Inflammatory macrophage treated with lipopolysaccharide for 1 hour (primary cell): ENCODE data around the gene DLL1.
A peak's percentile ranks its signal among the peaks of the same experiment; 100 is the strongest.

Experiments used
- DNase-seq, 2 donors: peaks; one replicate each; pipeline ENCODE4 v3.0.0-alpha.2; 2020 to 2022

The DLL1 gene

DNA sequence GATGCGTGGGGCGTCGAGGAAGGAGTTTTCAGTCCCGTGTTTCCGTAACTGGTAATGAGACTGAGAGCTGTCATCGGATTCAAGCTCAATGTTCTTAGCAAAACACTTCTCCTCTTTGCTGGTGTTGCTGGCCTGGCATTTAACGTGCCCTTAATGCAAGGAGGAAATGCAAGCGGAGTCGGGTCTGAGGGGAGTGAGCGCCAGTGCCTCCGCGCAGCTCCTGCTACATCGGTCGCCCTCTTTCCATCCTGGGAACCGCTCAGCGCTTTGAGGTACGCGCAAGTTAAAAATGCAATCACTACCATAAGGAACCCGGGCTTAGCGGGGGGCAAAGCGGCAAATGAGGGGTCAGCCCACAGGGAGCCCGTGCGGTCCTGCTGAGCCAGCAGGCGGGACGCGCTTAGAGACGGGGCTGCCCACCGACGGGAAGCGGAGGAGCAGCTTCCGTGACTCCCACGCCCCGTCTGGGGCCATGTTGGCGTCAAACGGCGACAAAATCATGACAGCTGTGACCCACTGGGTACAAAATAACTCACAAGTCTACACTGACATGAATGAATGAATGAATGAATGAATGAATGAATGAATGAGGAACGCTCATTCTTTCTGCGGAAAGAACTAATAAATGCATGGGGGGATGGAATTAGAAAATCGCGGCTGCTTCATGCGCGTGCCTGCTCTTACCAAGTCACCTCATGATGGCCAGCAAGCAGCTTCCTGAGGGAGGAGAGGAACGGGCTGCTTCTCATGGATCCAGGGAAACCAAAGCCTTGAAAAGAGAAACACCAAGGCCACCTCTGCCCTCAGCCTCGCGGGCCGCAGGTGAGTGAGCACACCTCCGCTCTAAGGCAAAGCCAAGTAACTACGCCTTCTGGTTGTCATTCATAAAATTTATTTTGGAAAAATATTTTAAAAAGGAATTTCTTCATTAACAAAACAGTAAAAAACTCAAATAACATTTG lies 9.3 kb downstream of the DLL1 start:
- DNase-seq = no peak

DNA sequence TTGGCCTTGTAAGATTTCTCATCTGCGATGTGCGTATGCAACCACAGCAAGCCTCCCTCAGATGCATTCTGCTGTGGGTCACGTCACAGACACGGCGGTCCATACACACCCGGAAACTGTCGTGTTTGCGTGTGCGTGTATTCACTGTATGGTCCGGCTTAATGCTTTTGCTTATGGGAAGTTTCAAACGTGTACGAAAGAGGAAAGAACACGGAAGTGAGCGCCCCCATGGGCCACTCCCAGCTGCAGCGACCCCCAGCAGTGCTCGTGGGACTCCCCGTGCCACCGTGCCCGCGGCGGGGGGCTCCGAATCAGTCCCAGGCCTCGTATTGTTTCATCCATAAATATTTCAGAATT lies 10.2 kb downstream of the DLL1 start:
- no peak for DNase-seq

DNA sequence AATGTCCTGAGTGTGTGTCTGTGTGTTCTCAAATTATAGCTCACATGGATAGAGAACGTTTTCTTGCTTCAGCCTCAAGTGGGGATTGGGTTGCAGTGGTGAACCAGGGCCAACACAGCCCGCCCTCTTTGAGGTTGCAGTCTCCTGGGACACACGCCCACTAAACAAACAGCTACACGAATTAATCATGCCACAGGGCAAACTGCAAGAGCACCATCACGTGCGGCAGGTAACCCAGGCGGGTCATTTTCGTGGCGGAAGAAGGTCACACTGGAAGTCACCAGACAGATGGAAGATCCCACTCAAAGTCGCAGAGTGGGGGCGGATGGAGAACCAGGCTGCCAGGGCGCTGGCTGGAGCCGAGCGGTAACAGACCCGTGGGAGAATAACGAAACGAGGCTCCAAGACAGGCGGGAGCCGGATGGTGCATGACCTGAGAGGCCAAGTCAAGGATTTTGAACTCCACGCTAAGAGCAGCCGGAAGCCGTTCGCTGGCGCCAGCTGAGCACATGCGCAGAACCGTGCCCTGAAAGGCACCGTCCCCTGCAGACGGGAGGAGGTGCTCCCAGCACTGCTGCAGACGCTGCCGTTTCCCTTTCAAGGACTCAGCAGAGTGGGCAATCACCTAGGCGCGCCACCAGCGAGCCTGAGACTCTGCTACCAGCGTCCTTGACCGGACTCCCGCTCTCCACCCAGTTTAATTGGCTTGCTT lies 10.7 kb downstream of the DLL1 start:
- DNase-seq = no peak

DNA sequence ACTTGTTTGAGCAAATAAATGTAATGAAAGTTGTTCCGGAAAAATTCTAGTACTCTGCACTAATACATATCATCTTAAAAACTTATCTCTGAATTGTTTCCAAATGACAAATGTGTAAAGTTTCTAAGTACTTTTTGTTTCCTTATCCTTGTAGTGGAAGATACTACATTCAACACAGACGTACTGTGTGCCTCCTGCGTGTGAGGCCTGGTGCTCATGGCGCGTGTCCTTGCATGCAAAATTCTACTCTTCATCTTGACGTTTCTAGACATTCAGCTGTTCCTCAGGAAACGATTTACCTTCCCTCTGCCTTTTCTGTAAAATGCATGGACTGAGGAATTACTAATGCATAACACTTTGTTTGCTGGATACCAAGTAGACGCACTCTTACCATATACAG lies 11.5 kb downstream of the DLL1 start:
- DNase-seq = no peak

DNA sequence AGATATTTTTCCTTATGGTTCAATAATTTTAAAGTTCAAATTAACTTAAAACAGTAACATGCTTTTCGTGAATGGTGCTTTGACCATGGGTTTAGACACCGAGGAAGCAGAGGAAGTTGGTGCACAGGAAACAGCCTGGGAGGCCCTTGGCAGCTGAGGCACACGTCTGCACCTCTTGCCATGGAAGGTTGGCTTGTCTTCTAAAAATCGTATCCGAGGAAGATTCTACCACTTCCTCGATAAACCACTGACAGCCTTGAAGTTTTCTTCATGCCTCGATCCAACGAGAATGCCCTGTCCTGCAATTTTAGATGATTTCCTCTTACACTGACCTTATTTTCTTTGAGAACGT lies 12.2 kb downstream of the DLL1 start:
- DNase-seq = no peak

DNA sequence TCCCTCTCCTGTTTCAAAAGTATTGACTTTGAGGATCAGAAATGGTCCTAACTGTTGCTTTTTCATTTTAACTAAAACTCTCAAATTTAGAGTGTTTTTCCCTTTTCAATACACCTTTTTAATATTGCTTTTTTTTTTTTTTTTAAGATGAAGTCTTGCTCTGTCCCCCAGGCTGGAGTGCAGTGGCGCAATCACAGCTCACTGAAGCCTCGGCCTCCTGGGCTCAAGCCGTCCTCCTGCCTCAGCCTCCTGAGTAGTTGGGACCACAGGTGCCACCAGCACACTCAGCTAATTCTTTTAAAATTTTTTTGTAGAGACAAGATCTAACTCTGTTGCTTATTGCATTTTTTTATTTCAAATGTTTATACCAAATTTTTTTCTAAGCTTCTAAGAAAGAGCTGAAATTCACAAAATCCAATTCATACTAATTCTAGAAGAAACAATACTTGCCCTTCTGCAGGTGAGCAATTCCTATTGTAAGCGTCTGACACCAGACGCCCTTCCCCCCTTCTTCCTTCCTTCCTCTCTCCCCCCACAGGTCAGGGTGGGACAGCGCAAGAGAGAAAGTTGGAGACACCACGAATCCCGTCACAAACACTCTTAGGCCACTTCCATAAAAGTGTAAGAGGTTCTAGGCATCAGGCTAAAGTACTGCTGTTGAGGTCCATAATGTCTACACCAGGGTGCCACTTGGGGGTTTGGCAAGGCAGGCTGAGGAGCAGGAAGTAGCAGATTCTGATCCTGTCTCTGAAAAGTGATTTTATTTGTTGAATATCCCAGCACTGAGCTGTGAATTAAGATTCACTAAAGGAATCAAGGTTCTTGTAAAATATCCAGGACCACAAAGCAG lies 12.8 kb downstream of the DLL1 start:
- DNase-seq = no peak

DNA sequence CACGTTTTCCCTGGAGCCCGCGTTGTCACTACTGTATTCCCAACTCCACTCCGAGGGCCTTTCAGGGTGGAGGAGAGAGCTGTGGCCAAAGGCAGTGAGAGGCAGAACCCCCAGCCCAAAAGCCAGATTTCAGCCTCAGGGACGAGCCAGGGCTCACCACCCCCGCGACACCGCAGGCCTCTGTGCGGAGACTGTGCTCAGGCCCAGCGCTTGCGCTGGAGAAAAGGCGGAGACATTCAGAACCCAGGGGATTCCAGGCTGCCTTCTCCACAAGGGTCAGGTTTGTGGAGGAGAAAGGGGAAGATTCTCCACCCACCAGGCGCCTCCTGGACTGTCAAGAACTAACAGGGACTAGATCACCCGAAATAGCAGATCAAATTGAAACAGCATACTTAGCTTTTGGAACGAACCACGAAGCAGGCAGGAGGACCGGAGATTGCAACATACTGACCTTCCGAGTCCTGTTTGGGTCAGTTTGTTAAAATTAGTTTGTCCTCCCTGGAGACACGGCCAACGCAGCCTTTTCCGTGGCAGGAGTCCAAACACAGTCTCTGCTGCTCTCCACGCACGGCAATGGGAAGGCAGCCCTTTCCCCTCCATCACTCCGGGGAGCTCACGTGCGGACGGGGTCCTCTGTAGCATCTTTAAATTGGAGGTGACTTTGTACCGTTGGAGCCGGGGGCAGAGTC lies 14.4 kb downstream of the DLL1 start:
- no peak for DNase-seq

- DNase-seq = no peak
Measured at GRCh38 chr6:170274713-170275560, 15.9 kb downstream of the DLL1 start.

GRCh38 chr6:170273681-170274080 lies 17.2 kb downstream of the DLL1 start:
- no peak for DNase-seq

- DNase-seq = no peak
Measured at GRCh38 chr6:170273191-170273590, 17.7 kb downstream of the DLL1 start.

DNA sequence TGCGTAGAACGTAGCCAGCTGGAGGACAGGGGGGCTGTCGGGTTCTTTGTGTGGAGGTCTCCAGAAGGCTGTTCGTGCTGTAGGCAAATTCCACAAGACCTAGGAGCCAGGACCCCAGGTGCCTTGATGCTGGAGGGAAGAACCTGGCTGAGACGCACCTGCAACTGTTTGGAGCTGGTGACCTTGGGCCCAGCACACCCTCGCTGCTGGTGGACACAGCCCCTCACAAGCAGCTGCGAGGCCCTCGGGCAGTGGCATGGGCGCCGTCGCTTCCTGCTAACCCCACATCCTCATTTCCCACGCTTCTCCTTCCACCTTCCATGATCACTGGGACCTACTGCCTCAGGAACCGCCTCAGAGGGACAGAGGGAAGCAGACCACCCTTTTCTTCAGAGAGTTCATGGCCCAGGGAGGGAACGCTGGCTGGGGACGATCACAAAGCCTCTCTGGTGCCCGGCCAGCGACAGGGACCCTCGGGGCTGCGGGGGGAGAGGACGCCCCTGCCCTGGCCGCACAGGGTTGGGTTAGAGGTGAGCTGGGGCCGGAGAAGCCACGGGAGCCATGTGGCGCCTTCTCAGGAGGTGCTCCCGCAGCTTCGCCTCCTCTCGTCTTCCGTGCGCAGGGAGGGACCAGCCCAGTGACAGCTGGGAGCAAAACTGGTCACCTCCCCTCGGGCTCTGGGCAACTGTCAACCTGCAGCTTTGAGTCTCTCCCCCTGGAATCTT lies 18.4 kb downstream of the DLL1 start:
- no peak for DNase-seq

DNA sequence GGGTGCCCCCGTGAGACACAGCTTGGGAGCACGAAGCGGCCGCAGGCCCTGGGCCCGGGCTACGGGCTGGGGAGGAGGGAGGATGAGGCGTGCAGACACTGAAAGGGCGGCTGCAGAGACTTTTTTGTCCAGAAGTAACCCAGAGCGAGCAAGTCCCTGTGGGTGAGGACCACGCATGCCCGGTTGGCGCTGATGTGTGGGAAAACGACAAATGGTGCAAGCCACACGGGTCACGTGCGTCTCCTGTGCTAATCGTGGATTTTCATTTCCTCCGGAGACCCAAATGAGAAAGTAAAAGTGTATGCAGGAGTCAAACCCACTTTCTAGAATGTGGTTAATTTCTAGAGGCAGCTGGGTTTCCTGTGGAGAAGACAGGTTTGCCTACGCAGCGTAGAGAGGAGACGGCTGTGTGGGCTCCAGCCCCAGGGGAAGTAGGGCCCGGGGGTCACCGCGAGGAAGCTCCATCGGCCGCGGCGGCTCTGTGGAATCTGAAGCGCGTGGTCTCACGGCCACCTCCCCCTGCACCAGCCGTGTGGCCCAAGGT lies 19.0 kb downstream of the DLL1 start:
- DNase-seq = peak; percentile 91 to 93

- no peak for DNase-seq
Measured at GRCh38 chr6:170270984-170271593, 19.8 kb downstream of the DLL1 start.

DNA sequence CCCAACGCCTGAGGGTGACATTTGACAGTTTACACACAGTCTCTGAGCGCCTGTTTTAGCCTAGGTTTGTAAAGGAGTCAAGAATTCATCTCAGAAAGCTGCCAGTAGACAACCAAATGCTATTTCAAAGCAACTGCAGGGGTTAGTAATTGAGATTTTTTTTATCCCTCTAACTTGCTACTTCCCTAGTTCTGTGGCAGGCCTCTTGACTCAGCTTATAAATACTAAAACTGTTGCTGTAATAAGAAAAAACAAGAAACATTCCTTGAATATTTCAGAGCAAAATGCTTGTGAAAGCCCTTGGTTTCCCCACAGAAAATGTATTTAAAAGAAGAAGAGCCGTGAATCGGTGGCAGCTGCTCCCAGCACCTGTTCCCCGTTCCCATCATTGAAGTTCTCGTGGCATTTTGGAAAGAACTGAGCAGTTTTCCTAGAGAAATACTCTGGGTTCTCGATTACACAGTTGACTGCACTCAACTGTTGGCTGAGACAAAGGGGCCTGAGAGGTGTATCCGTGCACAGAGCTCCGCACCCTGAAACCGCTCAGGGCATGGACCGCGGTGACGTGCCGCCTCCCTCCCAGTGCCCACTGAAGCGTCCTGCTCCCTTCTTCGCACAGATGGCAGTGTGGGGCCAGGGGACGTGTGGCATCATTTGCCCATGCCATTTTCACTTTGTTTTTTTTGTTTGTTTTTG lies 20.9 kb downstream of the DLL1 start:
- no peak for DNase-seq

- DNase-seq = no peak
Measured at GRCh38 chr6:170269151-170269845, 21.6 kb downstream of the DLL1 start.

GRCh38 chr6:170268216-170269129 lies 22.4 kb downstream of the DLL1 start:
- no peak for DNase-seq

- DNase-seq = no peak
Measured at GRCh38 chr6:170267688-170268087, 23.2 kb downstream of the DLL1 start.
